GM12801 (cell line): ENCODE data around the gene CCDC110.

Experiments
- TF ChIP-seq, protein P1 (sequence below): IDR thresholded peaks from one replicate; pipeline ENCODE4 v1.5.1; 2011; ENCODE audit warnings: control low read depth; ENCODE audit not compliant: insufficient read length; ENCODE audit errors: extremely low read depth

CCDC110 gene

DNA sequence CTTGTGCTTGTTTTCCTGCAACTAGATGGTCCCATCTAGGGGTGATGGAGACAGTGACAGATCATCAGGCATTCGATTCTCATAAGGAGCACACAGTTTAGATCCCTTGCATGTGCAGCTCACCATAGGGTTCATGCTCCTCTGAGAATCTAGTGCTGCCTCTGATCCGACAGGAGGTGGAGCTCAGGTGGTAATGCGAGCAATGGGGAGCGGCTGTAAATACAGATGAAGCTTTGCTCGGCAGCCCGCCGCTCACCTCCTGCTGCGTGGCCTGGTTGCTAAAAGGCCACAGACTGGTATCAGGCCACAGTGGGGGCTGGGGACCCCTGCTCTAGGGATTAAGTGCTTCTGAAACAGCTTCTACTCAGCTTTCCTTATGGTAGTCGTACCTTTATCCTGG lies 28.5 kb upstream of the CCDC110 start:
- TF ChIP-seq, protein P1, sequence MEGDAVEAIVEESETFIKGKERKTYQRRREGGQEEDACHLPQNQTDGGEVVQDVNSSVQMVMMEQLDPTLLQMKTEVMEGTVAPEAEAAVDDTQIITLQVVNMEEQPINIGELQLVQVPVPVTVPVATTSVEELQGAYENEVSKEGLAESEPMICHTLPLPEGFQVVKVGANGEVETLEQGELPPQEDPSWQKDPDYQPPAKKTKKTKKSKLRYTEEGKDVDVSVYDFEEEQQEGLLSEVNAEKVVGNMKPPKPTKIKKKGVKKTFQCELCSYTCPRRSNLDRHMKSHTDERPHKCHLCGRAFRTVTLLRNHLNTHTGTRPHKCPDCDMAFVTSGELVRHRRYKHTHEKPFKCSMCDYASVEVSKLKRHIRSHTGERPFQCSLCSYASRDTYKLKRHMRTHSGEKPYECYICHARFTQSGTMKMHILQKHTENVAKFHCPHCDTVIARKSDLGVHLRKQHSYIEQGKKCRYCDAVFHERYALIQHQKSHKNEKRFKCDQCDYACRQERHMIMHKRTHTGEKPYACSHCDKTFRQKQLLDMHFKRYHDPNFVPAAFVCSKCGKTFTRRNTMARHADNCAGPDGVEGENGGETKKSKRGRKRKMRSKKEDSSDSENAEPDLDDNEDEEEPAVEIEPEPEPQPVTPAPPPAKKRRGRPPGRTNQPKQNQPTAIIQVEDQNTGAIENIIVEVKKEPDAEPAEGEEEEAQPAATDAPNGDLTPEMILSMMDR = no peak

DNA sequence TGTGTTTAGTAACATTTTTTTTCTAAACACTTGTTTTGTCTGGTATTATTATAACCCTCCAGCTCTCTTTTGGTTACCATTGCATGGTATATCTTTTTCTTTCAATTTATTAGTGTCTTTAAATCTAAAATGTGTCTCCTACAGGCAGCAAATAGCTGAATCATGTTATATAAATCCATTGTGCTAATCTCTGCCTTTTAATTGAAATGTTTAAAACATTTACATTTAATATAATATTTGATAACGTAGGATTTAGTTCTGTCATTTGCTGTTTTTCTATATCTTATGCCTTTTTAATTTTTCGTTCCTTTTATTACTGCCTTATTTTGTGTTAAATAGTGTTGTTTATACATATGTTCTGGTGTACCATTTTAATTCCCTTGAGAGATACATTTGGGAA lies 17.1 kb upstream of the CCDC110 start:
- TF ChIP-seq, protein P1 = no peak

DNA sequence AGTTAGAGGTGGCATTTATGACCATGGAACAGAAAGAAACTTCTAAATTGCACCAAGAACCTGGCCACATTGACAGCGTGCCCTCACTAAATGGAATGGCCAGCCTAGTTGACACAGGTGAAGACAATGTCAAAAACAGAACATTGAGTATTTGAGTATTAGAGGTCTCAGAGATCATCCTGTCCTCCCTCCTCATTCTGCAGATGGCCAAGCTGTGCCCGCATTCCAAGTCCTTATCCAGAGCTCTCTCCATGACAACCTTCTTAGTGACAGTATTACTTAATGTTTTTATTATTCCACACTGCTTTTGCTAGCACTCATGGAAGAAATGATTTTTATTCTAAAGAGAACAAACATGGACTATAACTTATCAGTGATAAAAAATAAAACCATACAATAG lies 9.9 kb upstream of the CCDC110 start:
- TF ChIP-seq, protein P1 = no peak

DNA sequence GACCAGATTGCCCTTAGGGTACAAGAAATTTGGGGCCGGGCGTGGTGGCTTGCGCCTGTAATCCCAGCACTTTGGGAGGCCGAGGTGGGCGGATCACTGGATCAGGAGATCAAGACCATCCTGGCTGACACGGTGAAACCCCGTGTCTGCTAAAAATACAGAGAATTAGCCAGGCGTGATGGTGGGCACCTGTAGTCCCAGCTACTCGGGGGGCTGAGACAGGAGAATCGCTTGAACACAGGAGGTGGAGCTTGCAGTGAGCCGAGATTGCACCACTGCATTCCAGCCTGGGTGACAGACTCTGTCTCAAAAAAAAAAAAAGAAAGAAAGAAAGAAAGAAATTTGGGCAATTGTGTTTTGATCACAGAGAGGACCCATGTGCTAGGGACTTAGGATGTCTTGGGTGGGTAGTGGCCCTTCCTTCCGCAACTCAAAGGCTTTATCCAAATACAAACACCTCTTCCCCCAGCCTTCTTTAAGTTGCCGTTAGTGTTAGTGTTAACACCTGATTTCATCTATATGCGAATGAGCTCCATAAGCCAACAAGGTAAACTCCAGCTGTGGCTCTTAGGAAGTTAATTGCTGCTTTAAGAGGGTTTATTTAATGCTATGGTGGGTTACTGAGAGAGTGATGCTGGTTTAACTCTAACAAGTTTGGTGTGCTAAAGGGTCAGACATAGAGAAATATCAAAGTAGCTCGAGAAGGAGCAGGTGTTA lies 8.6 kb upstream of the CCDC110 start:
- TF ChIP-seq, protein P1 = no peak

DNA sequence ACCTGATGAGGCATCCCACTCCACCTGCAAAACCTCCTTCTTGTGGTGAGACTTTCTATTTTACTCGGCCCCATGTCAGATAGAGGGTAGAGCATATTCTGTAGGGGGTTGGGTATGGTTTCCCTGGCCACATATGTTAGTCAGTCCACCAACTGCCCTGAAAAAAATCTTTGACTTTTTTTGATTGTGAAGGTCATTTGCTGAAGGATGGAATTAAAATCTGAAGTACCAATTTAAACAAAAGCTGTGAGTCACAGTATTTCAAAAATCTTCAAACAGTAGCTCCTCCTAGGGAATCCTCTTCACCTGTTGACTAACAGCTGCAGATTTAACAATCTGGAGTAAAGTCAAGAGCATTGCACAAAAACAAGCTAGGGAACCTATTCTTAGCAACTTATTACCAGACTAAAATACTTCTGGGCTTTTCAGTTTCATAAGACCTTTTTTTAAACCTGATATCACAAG lies 8.0 kb upstream of the CCDC110 start:
- TF ChIP-seq, protein P1 = no peak

DNA sequence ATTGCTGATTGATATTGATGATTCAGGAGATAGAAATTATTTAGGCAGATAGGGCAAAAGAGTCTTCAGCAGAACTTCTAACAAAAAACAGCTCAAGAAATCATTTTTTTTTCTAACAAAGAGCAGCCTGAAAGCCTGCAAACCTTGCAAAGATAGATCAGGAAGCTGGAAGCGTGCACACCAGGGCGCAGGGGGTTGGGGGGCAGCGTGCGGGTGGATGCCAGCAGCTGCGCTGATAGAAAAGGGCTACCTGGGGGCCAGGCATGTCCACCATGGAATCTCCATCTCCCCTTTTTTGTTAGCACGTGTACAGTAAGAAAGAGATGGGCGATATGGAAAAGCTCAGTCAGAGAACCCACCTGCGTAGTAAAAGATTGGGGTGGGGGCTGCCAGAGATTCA lies 1.7 kb upstream of the CCDC110 start:
- TF ChIP-seq, protein P1 = no peak

DNA sequence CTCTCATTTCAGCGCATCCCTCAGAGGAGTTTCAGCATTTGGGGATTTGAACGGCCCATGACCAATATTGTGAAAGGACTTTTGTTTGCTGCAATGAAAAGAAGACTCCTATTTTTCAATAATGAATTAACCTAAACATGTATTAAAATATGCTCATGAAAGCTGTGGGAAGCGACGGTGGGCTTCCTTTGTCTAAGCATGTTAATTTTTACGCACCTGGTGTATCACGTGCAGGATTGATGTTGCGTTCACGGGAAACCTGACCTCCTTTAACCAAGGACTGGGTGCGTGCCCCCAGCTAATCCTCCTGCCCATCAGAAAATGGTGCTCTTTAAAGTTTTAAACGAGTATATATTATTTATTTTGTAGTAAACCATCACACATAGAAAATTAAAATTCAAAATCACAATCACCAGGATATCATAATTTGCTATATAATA lies 590 bp upstream of the CCDC110 start:
- TF ChIP-seq, protein P1 = no peak
